Activated naive CD4-positive, alpha-beta T cell (primary cell): Measurements from ENCODE around the gene C1QL4.
"Not testable (repeated sequence)": the region's sequence is repeated elsewhere in the genome, so short reads cannot be mapped to it uniquely, and the experiment has no call there.

Experiments used
- DNase-seq, 4 experiments: peaks; one replicate each; lab custom pipeline; 2025; lab: John Stamatoyannopoulos, UW

The C1QL4 gene

DNA sequence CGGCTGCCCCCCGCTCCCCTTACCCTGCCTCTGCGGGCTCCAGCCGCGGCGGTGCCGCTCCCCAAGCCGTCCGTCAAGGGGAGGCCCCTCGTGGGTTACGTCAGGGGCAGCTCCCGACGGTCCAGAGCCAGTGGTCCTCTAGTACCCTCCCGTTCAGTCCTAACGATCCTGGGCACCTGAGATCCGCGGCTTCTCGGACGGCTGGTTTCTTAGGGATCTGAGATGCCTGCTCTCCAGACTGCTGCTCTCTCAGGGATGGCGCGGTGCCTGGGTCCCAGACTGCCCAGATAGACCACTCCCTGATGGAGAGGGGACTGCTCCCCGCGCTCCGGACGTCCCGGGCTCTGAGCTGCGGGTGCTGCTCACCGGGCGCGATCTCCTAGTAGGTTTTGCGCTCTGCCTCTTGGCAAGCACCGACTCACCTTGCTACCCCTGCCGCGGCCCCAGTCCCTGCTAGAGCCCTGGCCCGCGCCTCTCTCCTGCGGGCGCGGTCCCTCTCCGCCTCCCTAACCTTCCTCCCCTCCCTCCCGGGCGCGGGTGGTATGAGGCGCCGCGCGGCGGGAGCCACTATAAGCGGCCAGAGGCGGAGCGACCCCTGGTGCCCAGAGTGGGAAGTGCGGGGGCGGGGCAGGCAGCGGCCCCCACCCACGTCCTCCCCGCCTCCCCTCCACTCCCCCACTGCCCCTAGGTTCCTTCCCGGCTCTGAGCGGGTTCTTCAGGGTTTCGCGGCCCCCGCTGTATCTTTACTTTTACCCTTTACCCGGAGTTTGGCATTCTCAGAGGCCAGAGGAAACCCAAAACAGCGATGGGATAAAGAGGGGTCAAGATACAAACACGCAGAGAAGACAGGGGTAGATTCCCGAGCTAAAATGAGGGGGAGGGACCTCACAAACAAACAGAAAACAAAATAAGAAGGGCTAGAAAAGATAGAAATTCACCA, at the start of gene C1QL4:
C1QL4 (minus strand) TSS at position 544 of the 940 bp plus-strand sequence. CDS start 711 bp downstream, outside the sequence.
- peak; percentile 63 to 89 (median 85) for DNase-seq

GRCh38 chr12:49380184-49380583, 43.2 kb upstream of the C1QL4 start:
- not testable (repeated sequence) for DNase-seq

- no peak for DNase-seq
Observed at GRCh38 chr12:49377386-49377785, 40.4 kb upstream of the C1QL4 start.

GRCh38 chr12:49375406-49375805, 38.4 kb upstream of the C1QL4 start:
- DNase-seq: no peak

GRCh38 chr12:49370539-49370938, 33.6 kb upstream of the C1QL4 start:
- DNase-seq: no peak

DNA sequence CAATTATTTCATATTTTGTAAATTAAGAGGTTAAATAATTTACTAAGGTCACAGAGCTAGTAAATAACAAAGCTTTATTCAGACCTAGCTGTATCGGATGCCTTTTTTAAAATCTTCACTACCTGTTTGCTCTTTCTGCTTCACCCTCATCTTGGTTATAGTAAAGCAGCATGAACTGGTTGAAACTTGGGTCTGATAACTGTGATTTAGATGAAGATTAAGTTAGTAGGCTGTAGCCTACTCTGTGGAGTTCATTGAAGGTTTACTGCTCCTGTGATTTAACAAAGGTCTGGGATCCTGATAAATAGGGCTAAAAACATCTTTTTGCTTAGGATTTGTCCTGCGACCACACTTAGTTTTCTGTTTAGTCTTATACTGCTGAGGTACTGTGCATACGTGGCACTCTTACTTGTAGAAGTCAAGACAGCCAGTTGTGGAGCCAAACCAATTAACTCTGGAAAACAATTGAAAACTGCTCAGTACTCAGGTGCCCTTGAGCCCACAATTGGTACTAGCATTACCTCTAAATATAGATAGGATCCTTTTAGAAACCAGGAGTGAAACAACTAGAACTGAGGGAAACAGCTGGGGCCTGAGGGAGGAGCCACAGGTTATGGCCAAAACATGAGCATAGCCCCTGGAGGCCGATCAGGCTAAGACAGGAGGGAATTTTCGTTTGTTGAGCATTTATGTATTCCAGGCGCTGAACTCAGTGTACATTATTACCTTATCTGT, 32.6 kb upstream of the C1QL4 start:
- no peak for DNase-seq

DNA sequence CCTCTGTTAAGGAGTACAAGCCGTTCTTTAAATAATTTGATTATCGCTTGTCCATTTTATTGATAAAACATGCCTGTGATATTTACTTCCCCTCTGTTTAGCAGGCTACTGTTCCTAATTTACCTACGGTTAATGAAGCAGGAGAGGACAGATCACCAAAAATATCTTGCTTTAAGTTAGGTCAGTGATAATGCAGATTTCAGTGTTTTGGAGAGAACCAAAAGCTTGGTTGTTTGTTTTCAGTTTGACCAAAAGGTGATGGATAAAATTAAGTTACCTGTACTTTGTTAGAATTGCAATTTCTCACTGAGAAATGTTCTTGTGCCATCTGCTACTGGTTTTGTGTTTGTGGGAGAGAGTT, 31.2 kb upstream of the C1QL4 start:
- DNase-seq: no peak

- DNase-seq: no peak
Observed at GRCh38 chr12:49367381-49368239, 30.6 kb upstream of the C1QL4 start, which contains the start of gene SPATS2. TSS of gene SPATS2 (plus strand) at chr12:49367462. CDS start at chr12:49461013, 93,551 bp downstream.

GRCh38 chr12:49366652-49367380, 29.8 kb upstream of the C1QL4 start:
- DNase-seq: peak; percentile 52 to 86 (median 68)

DNA sequence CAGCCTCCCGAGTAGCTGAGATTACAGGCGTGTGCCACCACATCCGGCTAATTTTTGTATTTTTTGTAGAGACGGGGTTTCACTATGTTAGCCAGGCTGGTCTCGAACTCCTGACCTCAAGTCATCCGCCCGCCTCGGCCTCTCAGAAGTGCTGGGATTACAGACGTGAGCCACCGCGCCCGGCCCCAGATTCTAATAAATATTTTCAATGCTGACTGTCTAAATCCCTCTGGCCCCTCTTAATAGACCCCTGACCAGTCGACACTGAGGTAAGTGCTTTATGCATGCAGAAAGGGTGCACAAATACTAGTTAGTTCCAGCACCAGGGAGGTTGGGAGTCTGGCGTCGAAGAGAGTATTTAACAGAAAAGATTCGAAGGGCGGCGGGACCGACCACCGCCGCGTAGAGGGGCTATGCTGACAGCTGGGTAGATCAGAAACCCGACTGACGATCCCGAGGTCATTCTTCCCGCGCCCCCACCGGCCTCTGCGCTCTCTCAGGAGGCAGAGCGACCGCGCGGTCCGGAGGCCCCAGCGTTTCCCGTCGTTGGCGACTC, 29.2 kb upstream of the C1QL4 start:
- no peak for DNase-seq

GRCh38 chr12:49365542-49365941, 28.6 kb upstream of the C1QL4 start:
- no peak for DNase-seq

DNA sequence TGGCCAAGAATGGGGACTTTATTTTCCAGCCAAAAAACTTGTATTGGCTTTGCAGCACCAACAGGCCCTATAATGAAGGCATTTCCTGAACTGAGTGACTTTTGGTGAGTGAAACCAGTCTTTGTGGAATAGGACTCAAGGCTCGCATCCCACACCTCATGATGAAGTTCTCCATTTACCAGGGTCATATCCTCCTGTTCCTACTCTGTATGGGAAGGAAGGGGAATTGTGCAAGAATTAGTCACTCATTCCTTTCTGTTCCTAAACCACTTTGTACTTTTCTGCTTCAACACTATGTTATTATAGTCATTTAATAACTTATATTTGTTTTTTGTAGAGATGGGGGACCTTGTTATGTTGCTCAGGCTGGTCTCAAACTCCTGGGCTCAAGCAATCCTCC, 28.0 kb upstream of the C1QL4 start:
- no peak for DNase-seq

GRCh38 chr12:49362077-49362476, 25.1 kb upstream of the C1QL4 start:
- no peak for DNase-seq

GRCh38 chr12:49359671-49360070, 22.7 kb upstream of the C1QL4 start:
- DNase-seq: no peak

DNA sequence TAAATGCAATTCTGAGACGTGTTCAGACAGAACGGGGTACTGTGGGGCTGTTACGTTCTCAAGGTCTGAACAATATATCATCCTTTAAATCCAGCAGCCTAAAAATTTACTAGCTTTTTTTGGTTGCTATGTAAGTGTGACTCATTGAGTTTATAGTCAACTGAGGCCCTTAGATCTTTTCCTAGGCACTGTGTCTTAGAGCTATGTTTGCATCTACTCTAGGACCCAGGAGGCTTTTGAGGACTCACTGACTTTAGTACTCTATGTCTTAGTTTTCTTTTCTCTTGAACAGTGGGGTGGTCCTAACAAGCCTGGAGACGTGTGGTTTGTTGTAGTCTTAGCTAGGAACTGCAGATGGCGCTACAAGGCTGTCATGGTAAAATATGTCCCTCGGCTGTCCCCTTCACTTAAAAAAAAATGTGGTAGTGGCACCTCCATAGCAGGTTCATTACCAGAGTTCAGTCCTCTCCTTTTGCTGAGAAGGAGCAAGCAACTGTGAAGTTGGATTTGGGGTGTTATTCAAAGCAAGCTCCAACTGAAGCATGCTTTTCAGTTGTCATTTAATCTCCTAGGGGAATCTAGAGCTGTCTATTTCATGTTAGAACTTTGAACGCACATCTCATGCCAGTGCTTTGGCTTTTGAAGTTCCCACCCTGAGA, 21.6 kb upstream of the C1QL4 start:
- no peak for DNase-seq

GRCh38 chr12:49357103-49357678, 20.2 kb upstream of the C1QL4 start:
- no peak for DNase-seq

DNA sequence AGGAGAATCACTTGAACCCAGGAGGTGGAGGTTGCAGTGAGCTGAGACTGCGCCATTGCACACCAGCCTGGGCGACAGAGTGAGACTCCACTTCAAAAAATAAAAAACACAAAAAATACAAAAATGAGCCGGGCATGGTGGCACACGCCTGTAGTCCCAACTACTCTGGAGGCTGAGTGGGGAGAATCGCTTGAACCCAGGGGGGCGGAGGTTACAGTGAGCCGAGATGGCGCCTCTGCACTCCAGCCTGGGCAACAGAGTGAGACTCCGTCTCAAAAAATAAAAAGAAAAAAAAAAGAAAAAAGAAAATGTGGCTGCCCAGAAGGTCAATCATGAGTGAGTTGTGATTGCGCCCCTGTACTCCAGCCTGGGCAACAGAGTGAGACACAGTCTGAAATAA, 18.9 kb upstream of the C1QL4 start:
- DNase-seq: no peak

DNA sequence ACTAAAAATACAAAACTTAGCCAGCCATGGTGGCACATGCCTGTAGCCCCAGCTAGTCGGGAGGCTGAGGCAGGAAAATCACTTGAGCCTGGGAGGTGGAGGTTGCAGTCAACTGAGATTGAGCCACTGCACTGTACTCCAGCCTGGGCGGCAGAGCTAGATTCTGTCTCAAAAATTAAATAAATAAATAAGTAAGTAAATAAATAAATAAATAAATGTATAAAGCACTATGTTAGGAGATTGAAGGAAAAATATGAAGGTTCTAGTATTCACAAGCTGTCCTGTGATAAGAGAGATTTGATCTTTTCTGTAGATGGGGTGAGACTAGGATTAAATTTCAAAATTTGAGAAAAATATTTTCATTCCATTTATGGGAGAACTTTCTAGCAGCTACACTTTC, 15.4 kb upstream of the C1QL4 start:
- no peak for DNase-seq

- no peak for DNase-seq
Observed at GRCh38 chr12:49349266-49349665, 12.3 kb upstream of the C1QL4 start.

GRCh38 chr12:49348781-49349180, 11.8 kb upstream of the C1QL4 start:
- DNase-seq: no peak
